BE2C (cell line): Measurements from ENCODE around the gene EVX1.

Source experiments
- DNase-seq: peaks from one replicate; pipeline ENCODE4 v3.0.0-alpha.2; 2020
- H3K27me3 ChIP-seq: fragments of 250-450 bp; sonication (Bioruptor Pico); 2 replicates; pipeline ENCODE4 v1.5.1; 2020; ENCODE audit warnings: mild to moderate bottlenecking
- H3K36me3 ChIP-seq: fragments of 250-450 bp; sonication (Bioruptor Pico); 2 replicates; pipeline ENCODE4 v1.5.1; 2020; ENCODE audit warnings: mild to moderate bottlenecking
- H3K4me1 ChIP-seq: fragments of 250-450 bp; sonication (Bioruptor Pico); 2 replicates; pipeline ENCODE4 v1.5.1; 2020
- H3K4me3 ChIP-seq: 2 replicates; pipeline ENCODE4 v1.5.1; 2011; ENCODE audit warnings: low read depth, low read length
- H3K9me3 ChIP-seq: fragments of 250-450 bp; sonication (Bioruptor Pico); 2 replicates; pipeline ENCODE4 v1.5.1; 2020
- TF ChIP-seq, protein P1 (sequence below): IDR thresholded peaks from 2 replicates; pipeline ENCODE4 v1.5.1; 2012; ENCODE audit warnings: mild to moderate bottlenecking, low read depth, low read length

Gene EVX1

DNA sequence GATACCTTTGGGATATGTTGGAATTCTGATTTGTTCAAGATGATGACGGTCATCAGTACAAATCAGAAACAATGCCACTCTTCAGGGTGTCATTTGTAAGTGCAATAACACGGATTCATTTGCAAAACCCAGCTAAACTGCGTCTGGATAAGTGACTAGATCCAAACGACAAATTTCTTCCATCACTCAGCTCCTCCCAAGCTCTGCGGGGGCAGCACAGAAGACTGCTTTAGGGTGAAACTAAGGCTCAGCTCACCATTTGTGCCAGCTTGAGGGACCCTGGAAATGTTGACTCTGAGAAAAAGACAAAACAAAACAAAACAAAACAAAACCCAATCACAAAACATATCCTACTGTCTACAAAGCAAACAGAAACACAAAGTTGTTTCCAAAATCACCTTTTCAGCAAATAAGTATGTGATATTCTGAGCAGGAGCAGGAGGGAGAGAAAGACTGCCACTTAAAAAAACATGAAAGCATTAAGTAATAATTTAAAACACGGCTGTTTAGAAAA is 8.0 kb downstream of the EVX1 start:
- peaks cover 97% of the 10 kb centered on the region for H3K27me3 ChIP-seq
- TF ChIP-seq, protein P1, sequence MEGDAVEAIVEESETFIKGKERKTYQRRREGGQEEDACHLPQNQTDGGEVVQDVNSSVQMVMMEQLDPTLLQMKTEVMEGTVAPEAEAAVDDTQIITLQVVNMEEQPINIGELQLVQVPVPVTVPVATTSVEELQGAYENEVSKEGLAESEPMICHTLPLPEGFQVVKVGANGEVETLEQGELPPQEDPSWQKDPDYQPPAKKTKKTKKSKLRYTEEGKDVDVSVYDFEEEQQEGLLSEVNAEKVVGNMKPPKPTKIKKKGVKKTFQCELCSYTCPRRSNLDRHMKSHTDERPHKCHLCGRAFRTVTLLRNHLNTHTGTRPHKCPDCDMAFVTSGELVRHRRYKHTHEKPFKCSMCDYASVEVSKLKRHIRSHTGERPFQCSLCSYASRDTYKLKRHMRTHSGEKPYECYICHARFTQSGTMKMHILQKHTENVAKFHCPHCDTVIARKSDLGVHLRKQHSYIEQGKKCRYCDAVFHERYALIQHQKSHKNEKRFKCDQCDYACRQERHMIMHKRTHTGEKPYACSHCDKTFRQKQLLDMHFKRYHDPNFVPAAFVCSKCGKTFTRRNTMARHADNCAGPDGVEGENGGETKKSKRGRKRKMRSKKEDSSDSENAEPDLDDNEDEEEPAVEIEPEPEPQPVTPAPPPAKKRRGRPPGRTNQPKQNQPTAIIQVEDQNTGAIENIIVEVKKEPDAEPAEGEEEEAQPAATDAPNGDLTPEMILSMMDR: no peak
- no peaks in the 10 kb centered on the region for H3K4me1 ChIP-seq
- H3K36me3 ChIP-seq: no peaks in the 10 kb centered on the region
- H3K4me3 ChIP-seq: no peak overlapping the region
- no peak for DNase-seq
- H3K9me3 ChIP-seq: no peaks in the 10 kb centered on the region; the same call in 1 of the 2 replicates

DNA sequence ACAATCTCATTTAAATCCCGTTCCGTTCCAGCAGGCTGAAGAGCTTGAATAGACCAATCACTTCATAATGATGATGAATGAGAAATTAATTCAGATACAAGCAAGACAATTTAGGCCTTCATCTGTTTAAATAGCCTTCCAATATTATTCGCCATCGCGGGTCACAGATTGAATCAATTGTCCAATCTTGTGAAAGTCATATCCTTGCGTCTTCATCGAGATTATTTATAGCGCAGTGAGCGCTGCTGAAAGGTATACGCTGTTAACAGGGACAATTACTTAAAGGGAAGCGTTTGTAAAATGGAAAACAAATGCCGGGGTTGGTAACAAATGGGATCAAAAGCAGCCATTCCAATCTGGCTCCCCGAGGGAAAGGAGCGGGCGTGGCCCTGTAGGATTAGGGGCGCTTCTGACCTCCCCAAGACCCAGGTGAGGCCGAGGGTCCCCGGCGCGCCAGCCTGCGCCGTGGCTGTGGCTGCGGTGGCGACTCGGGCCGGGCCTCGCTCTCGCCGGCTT is 8.6 kb downstream of the EVX1 start:
- Histone ChIP-seq H3K4me3 (no peak overlapping the region), H3K9me3 (no peaks in the 10 kb centered on the region; the same call in 1 of the 2 replicates), H3K36me3 (no peaks in the 10 kb centered on the region), H3K4me1 (no peaks in the 10 kb centered on the region), H3K27me3 (peaks cover 92% of the 10 kb centered on the region)
- TF ChIP-seq, protein P1: no peak
- no peak for DNase-seq

DNA sequence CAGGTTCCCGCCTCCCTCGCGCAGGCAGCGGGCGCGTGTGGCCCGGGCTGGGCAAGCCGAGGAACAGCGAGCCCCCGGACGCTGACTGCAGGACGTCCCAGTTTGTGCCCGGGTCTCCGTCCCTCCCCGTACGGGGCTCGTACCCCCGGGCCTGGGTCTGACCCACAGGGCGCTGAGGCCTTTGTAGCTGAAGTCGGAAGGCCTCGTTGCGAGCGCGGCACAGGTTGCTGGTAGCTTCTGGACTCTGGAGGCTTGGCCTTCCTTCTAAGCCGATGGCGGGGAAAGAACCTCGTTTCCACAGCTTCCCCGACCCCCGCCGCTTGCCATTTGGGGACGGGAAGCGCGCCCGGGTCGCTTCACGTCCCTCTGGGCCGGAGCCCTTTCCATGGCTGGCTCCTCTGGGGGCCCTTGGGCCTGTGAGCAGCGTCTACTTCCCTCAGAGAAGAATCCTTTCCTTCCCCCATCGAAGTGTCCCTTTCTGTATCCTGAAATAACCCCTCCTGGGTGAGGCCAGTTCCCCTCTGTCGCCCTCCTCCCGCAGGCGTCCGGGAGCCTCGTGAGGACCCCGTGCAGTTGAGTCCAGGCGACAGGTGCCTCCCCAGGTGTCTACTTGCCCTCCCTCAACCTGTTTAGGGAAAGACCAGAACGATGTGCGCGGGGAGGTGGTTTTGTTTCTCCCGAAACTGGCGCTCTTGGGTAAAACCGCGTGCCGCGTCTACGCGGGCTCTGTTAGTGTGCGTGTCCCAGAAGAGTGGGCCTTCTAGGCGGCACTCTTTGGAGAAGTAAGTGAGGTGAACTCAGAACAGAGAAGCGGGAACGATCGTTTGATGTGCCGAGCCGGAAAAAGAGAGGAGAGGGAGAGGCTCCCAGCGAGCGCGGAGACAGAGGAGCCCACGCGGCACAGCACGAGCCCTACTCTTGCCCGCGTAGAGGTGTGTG is 9.3 kb downstream of the EVX1 start:
- no peaks in the 10 kb centered on the region for H3K4me1 ChIP-seq
- no peak for DNase-seq
- TF ChIP-seq, protein P1: no peak
- H3K36me3 ChIP-seq: no peaks in the 10 kb centered on the region
- no peak overlapping the region for H3K4me3 ChIP-seq
- no peaks in the 10 kb centered on the region; the same call in 1 of the 2 replicates for H3K9me3 ChIP-seq
- H3K27me3 ChIP-seq: peaks cover 84% of the 10 kb centered on the region

DNA sequence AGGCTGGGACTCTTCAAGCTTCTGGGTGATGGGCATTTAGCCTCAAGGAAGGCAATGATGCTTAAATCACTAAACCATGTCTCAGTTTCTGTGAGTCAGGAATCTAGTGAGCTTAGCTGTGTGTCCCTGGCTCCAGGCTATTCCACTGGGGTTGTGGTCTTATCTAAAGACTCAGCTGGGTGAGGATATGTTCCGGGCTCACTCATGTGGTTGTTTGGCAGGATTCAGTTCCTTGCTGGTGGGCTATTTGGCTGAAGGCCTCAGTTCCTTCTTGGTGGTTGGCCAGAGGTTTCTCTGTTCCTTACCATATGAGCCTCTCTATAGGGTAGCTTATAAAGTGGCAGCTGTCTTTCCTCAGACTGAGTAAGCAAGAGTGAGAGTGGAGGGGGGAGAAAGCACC is 12.0 kb downstream of the EVX1 start:
- TF ChIP-seq, protein P1: no peak
- DNase-seq: no peak
- Histone ChIP-seq H3K4me1 (no peaks in the 10 kb centered on the region), H3K36me3 (no peaks in the 10 kb centered on the region), H3K9me3 (no peaks in the 10 kb centered on the region; the same call in 1 of the 2 replicates), H3K27me3 (peaks cover 79% of the 10 kb centered on the region), H3K4me3 (no peak overlapping the region)

DNA sequence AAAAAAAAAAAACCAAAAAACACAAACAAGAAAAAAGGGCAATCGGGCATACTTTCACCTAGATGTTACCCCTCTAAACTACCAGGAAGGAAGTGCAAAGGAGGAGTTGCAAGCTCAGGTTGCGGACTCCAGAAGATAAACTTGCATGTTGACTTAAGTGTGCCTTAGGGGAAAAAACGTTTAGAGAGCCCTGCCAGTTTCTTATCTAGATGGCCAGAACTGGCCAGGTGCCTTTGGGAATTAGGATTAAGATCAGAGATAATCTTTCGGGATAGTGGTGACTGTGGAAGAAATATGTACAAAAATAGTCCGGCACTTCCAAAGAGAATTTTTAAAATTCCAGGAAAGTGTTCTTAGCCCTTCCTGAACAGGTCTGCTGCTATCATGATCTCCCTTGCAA is 17.6 kb downstream of the EVX1 start:
- Histone ChIP-seq H3K4me1 (no peaks in the 10 kb centered on the region), H3K9me3 (no peaks in the 10 kb centered on the region), H3K36me3 (no peaks in the 10 kb centered on the region), H3K4me3 (no peak overlapping the region), H3K27me3 (peaks cover 59% of the 10 kb centered on the region)
- no peak for DNase-seq
- TF ChIP-seq, protein P1: no peak

DNA sequence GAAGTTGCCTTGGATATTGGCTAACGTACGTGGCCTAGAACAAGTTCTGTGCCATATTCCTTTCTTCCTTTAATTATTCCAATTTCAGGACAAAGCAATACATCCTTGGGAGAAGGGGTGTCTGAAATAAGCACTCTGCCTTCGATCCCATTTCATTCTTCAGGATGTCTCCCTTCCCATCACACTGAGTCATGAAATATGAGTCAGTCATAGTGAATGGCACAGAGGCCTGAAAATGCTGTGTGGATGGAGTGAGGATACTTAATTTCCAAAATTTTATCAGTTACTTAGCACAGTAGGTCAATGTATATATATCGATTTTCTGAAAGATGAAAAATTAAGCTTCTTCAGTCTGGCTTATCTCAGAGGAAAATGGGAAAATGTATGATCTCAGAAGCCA is 19.5 kb downstream of the EVX1 start:
- H3K27me3 ChIP-seq: peaks cover 58% of the 10 kb centered on the region
- no peaks in the 10 kb centered on the region for H3K4me1 ChIP-seq
- DNase-seq: no peak
- H3K4me3 ChIP-seq: no peak overlapping the region
- H3K9me3 ChIP-seq: no peaks in the 10 kb centered on the region
- TF ChIP-seq, protein P1: no peak
- H3K36me3 ChIP-seq: no peaks in the 10 kb centered on the region
